Spinal cord (tissue), 10 donors: ENCODE data around the gene ABCB11. TPM values are rescaled to one million over a fixed set of nuclear protein-coding genes. Genes with fewer than 3 reads are reported as not detected.

Experiments used
- DNase-seq, 6 donors: peaks; one replicate each; pipeline versions ENCODE4 v3.0.0 to v3.0.0-alpha.2; 2013 to 2015; ENCODE audit warnings: low spot score in 6 of 6, low read depth in 4 of 6
- H3K27ac ChIP-seq: one replicate; pipeline ENCODE4 v1.5.1; 2013; ENCODE audit warnings: low read depth, low read length, control low read depth
- H3K27me3 ChIP-seq: one replicate; pipeline ENCODE4 v1.6.1; 2013; ENCODE audit warnings: low read length; ENCODE audit not compliant: control insufficient read depth, insufficient read depth
- H3K36me3 ChIP-seq: one replicate; pipeline ENCODE4 v1.6.1; 2013; ENCODE audit warnings: low read length; ENCODE audit not compliant: control insufficient read depth, insufficient read depth
- H3K4me1 ChIP-seq: one replicate; pipeline ENCODE4 v1.6.1; 2013; ENCODE audit warnings: low read length; ENCODE audit not compliant: control insufficient read depth, insufficient read depth
- H3K4me3 ChIP-seq: one replicate; pipeline ENCODE4 v1.5.1; 2013; ENCODE audit warnings: low read depth, low read length, control low read depth
- H3K9me3 ChIP-seq: one replicate; pipeline ENCODE4 v1.6.1; 2013; ENCODE audit warnings: low read length; ENCODE audit not compliant: control insufficient read depth, insufficient read depth
- WGBS: methylation state at CpG from one replicate; pipeline ENCODE4 v1.1.5; 2013; ENCODE audit warnings: missing lambda C conversion rate; ENCODE audit not compliant: insufficient coverage; 5-methylcytosine and 5-hydroxymethylcytosine counted together
- polyA plus RNA-seq, 2 donors: library from polyadenylated mRNA; unstranded; fragments of 120-200 nt; gene quantifications; one replicate each; pipeline ENCODE4 v1.2.1, GENCODE V29; 2013; ENCODE audit not compliant: insufficient read length in 2 of 2
- total RNA-seq, 2 donors: library from RNA; depleted of rRNA in 1 of 2; stranded (reverse); fragments of 120-200 nt in 1 of 2; fragments of >200 nt in 1 of 2; gene quantifications; one replicate each; pipeline versions ENCODE4 v1.2.3 to v1.2.4, GENCODE V29; 2013 to 2014
- donor health status: healthy.

The ABCB11 gene
- total and polyA plus RNA-seq, 4 donors: 0.19 to 0.66 (median 0.25) TPM

- no CpG with 5 or more reads among the region's 8 CpGs for WGBS
- DNase-seq: no peak
- H3K4me1 ChIP-seq: peaks cover 5% of the 10 kb centered on the region
- no peak overlapping the region for H3K27ac ChIP-seq
- H3K9me3 ChIP-seq: no peaks in the 10 kb centered on the region
- H3K4me3 ChIP-seq: no peak overlapping the region
- no peaks in the 10 kb centered on the region for H3K27me3 ChIP-seq
- no peaks in the 10 kb centered on the region for H3K36me3 ChIP-seq
Measured at GRCh38 chr2:168907940-168908662, 123.0 kb downstream of the ABCB11 start.

GRCh38 chr2:168904358-168904757 lies 126.8 kb downstream of the ABCB11 start:
- 100% methylated on average over 3 of the region's 3 CpGs for WGBS

GRCh38 chr2:168903888-168904287 lies 127.2 kb downstream of the ABCB11 start:
- Histone ChIP-seq H3K4me3 (no peak overlapping the region), H3K4me1 (no peaks in the 10 kb centered on the region), H3K36me3 (no peaks in the 10 kb centered on the region), H3K27ac (no peak overlapping the region), H3K9me3 (no peaks in the 10 kb centered on the region), H3K27me3 (no peaks in the 10 kb centered on the region)
- no peak for DNase-seq
- no CpG with 5 or more reads among the region's 2 CpGs for WGBS

More at GRCh38 chr2:168904358-168904757, 126.8 kb downstream of the ABCB11 start:
- Histone ChIP-seq H3K27me3 (no peaks in the 10 kb centered on the region), H3K27ac (no peak overlapping the region), H3K4me3 (no peak overlapping the region), H3K36me3 (no peaks in the 10 kb centered on the region), H3K4me1 (no peaks in the 10 kb centered on the region), H3K9me3 (no peaks in the 10 kb centered on the region)
- DNase-seq: no peak

GRCh38 chr2:168901003-168901402 lies 130.1 kb downstream of the ABCB11 start, which contains the start of gene G6PC2:
Gene G6PC2 (plus strand): TSS chr2:168901291. CDS start chr2:168901332, 41 bp downstream.
- Histone ChIP-seq H3K4me1 (no peaks in the 10 kb centered on the region), H3K27ac (no peak within 1 kb of the TSS), H3K9me3 (no peaks in the 10 kb centered on the region), H3K36me3 (no peaks in the 10 kb centered on the region), H3K27me3 (no peaks in the 10 kb centered on the region), H3K4me3 (no peak within 1 kb of the TSS)
- peak in 2 of 6 donors; percentile 20 to 65 for DNase-seq
- WGBS: 34% methylated on average over 2 of the region's 5 CpGs

- no CpG with 5 or more reads among the region's 1 CpG for WGBS
- Histone ChIP-seq H3K27ac (no peak overlapping the region), H3K4me1 (no peaks in the 10 kb centered on the region), H3K27me3 (no peaks in the 10 kb centered on the region), H3K9me3 (no peaks in the 10 kb centered on the region), H3K36me3 (no peaks in the 10 kb centered on the region), H3K4me3 (no peak overlapping the region)
- no peak for DNase-seq
Measured at GRCh38 chr2:168897449-168897848, 133.7 kb downstream of the ABCB11 start.

- no peak overlapping the region for H3K4me3 ChIP-seq
- H3K27me3 ChIP-seq: no peaks in the 10 kb centered on the region
- no peaks in the 10 kb centered on the region for H3K4me1 ChIP-seq
Measured at GRCh38 chr2:168896783-168897182, 134.3 kb downstream of the ABCB11 start.

GRCh38 chr2:168895771-168896170 lies 135.4 kb downstream of the ABCB11 start:
- Histone ChIP-seq H3K27me3 (no peaks in the 10 kb centered on the region), H3K9me3 (no peaks in the 10 kb centered on the region), H3K27ac (no peak overlapping the region), H3K4me1 (no peaks in the 10 kb centered on the region), H3K36me3 (no peaks in the 10 kb centered on the region), H3K4me3 (no peak overlapping the region)
- DNase-seq: no peak

More at GRCh38 chr2:168896783-168897182, 134.3 kb downstream of the ABCB11 start:
- no peaks in the 10 kb centered on the region for H3K9me3 ChIP-seq
- DNase-seq: no peak
- H3K36me3 ChIP-seq: no peaks in the 10 kb centered on the region
- no peak overlapping the region for H3K27ac ChIP-seq
- WGBS: no CpG with 5 or more reads among the region's 4 CpGs

GRCh38 chr2:168894720-168895119 lies 136.4 kb downstream of the ABCB11 start:
- H3K9me3 ChIP-seq: no peaks in the 10 kb centered on the region
- peak in 1 of 6 donors; percentile 38 for DNase-seq
- no peaks in the 10 kb centered on the region for H3K27me3 ChIP-seq
- peaks cover 4% of the 10 kb centered on the region for H3K4me1 ChIP-seq
- no peak overlapping the region for H3K4me3 ChIP-seq
- H3K36me3 ChIP-seq: no peaks in the 10 kb centered on the region
- H3K27ac ChIP-seq: no peak overlapping the region

GRCh38 chr2:168894101-168894500 lies 137.0 kb downstream of the ABCB11 start:
- Histone ChIP-seq H3K4me1 (peaks cover 4% of the 10 kb centered on the region), H3K27me3 (no peaks in the 10 kb centered on the region), H3K27ac (no peak overlapping the region), H3K4me3 (no peak overlapping the region), H3K9me3 (no peaks in the 10 kb centered on the region), H3K36me3 (no peaks in the 10 kb centered on the region)
- no peak for DNase-seq
- WGBS: no CpG with 5 or more reads among the region's 1 CpG

- Histone ChIP-seq H3K9me3 (no peaks in the 10 kb centered on the region), H3K4me3 (no peak overlapping the region), H3K27me3 (no peaks in the 10 kb centered on the region), H3K36me3 (peaks cover 3% of the 10 kb centered on the region), H3K4me1 (peaks cover 4% of the 10 kb centered on the region), H3K27ac (no peak overlapping the region)
- no peak for DNase-seq
- no CpG with 5 or more reads among the region's 3 CpGs for WGBS
Measured at GRCh38 chr2:168892327-168892726, 138.8 kb downstream of the ABCB11 start.
